GM21723 (cell line): ENCODE results near the gene APC2.
"Not testable (repeated sequence)": the region's sequence is repeated elsewhere in the genome, so short reads cannot be mapped to it uniquely, and the experiment has no call there.

ENCODE experiments used
- ATAC-seq: cut with Tn5 transposase; IDR thresholded peaks from one replicate; pipeline ENCODE4 v1.9.1; 2021; ENCODE audit warnings: mild to moderate bottlenecking, moderate library complexity; ENCODE audit not compliant: unreplicated experiment

Gene APC2

DNA sequence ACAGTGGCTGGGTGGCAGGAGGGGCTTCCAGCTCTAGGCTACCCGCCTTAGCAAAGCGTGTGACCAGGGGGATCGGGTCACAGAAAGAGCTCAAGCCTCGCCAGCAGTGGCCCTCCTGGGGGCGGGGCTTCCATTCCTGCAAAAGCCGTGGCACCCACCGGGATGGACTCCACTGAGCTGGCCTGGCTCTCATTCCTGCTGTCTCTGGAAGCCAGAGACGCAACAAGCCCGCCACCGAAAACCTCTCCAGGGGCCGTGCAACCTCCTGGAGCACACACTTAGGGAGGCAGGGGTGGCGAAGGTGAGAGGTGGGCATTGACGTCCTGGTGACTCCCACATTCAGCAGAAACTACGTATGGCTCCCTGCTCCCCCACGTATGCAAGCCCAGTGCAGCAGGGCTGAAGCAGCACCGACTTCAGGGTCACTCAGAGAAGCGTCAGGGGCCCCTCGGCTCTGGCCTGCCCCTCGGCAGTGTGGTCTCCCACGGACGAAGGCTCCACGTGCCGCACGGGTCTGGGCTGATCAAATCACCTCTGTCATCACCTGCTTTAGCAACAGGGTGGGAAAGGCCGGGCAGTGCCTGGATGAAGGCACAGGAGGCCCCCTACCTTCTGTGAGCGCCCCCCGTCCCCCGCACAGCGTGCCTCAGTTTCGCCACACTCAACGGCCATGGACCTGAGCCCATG is 26.0 kb downstream of the APC2 start:
- ATAC-seq: no peak

DNA sequence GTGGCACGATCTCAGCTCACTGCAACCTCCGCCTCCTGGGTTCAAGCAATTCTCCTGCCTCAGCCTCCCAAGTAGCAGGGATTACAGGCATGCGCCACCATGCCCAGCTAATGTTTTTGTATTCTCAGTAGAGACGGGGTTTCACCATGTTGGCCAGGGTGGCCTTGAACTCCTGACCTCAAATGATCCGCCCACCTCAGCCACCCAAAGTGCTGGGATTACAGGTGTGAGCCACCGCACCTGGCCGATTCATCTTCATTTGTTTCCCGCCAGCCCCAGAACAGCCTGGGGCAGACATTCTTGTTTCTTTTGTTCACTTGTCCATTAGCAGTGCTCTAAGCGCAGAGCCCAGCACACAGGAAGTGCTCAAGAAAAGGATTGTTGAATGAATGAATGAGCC is 27.1 kb downstream of the APC2 start:
- ATAC-seq: not testable (repeated sequence)

DNA sequence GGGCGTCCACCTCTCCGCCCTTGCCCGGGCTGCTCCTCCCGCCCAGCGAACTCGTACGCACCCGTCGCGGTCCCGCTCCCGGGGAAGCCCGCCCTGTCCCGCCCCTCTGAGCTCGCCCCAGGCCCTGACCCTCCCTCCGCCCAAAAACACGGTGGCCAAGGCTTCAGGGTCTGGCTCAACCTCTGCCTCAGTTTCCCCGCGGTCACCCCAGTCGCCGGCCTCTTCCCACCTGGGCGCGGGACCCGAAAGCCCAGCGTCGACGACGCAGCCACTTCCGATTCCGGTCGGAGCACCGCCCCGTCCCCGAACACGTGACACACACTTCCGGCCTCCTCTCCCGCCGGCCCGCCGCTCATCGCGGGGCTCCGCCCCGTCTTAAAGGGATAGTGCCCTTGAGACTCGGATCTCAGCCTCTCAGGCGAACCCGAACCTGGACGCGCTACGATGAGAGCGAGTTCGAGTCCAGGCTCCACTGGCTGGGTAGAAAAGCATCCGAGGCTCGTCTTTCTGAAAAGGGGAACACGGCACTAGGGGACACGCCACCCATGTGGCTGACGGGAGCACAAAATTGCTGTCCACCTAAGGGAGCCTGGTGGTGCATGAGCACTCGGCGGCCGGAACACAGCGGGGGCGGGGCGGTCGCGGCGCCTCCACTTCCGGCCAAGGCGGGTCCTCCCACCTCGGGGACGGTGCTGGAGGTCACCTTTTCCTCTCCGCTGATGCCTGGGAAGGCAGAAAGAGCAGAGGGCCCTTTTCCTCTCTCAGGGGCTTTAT is 29.2 kb downstream of the APC2 start, which contains the start of gene C19orf25:
Gene C19orf25, minus strand, starts transcription at position 282 of the 774 bp plus-strand sequence. CDS start 312 bp downstream, outside the sequence.
- peak; percentile 73 for ATAC-seq

DNA sequence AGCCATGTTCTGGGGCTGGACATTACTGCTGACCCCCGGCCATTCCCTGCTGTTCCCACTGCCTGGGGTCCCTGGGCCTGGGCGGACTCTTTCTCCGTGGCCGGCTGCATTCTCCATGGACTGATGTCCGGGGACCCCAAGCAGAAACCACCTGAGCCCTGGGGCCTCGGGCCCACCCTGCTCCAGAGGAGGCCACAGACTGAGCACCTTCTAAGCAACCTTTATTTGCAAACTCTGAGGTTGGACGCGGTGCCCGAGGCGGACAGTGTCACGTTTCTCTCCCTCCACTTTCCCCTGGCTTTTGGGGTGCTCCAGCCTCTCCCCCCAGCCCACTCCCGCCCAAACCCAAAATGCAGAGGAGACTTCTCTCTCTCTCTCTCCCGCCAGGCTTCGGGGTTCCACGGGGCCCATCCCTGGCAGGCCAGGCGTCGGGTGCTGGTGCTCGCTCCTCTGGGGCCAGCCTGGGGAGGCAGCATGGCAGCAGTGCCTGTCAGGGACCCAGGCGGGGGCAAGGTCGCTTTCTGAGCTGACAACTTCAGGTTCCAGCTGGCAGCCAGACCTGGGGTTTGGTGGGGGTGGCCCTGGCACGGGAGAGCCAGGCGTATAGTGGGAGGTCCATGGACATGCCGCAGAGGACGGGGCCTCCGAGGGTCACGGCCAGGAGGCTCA is 31.4 kb downstream of the APC2 start:
- no peak for ATAC-seq

DNA sequence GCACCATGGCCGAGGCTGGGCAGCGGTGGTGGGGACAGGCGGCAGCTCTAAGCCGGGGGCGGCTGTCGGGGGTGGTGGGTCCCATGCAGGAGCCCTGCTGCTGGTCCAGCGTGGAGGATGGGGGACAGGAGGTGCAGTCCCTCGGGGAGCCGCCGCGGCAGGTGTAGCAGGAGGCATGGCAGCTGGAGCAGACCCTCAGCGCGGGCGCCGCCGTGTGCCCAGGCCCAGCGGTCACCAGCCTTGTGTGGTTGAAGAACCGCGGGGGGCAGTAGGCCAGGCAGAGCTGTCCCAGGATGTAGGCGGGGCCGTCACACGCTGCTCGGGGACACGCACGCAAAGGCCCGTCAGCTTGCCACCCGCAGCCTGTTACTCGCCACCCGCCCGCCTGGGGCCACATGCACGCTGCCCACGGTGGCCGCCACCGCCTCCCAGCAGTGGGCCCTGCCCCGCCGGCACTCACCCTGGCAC is 32.0 kb downstream of the APC2 start:
- no peak for ATAC-seq

DNA sequence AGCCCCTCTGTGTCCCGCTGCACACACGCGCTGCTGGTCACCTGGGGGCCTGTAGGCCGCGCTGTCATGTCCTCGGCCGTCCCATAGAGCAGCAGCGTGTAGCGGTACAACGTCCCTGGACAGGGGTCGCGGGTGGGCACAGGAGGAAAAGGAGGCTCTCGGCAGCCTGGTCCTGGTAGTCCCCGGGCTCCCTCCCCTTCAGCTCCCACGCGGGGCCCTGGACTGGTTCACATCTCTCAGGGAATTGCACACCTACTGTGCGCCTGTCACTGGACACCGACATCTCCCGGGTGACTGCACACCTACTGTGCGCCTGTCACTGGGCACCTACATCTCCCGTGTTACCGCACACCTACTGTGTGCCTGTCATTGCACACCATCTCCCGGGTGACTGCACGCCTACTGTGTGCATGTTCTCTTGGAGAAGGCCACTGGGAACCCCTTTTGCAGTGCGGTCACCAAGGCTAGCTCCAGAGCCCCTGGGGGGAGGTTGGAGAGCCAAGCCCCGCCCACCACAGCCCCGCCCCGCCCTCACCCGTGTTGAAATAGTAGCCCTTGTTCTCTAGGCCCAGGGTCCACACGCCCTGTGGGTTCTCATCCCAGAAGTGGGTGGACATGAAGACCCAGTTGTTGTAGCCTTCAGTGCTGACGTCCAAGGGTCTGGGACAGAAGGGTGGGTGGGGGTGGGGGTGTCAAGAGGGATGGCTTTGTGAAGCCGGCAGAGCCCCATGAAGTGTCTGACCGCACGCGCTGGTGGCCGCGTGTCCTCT is 32.6 kb downstream of the APC2 start:
- ATAC-seq: no peak

DNA sequence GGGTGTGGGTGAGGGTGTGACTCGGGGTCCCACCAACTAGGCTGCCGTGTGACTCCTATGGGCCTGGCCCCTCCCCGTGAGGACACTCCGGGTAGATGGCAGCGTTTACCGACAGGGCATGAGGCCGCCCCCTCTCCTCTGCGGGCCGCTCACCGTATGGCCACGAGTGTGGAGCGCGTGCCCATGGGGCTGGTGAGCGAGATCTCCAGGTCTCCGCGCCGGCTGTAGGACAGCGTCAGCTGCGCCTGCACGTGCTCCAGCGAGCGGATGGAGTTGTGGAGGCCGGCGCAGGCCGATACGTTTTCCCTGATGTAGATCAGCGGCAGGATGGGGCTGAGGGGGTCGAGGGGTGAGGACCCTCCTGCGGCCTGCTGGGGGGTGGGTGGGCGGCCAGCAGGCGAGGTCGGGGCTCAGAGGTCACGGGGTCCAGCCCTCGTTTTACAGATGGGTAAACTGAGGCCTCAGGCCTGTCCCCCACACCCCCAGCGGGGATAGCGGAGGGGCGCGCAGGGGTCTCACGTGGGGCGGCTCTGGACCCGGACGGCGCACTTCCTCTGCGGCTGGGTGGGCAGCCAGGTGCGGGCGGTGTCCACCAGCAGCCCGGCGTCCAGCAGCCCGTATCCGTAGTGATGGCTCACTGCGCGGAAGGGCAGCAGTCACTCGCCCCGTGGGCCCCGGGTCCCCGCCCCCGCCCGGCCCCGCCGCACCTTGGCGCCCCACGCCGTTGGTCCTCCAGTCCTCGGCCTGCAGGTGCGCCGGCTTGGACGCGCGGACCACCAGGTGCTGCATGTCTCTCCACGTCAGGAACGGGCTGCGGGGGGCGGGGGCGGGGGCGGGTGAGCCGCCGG is 33.4 kb downstream of the APC2 start:
- no peak for ATAC-seq

DNA sequence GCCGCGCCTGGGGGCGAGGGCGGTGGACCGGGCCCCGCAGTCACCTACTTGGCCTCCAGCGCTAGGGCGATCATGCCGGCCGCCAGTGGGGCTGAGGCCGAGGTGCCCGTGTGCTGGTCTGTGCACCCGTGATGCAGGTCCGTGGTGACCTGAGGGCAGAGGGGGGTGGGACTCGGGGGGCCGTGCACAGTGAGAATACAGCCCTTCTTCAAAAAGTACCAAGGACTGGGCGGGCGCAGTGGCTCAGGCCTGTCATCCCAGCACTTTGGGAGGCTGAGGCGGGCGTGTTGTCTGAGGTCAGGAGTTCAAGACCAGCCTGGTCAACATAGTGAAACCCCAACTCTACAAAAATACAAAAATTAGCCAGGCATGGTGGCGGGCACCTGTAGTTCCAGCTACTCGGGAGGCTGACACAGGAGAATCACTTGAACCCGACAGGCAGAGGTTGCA is 34.1 kb downstream of the APC2 start:
- no peak for ATAC-seq

DNA sequence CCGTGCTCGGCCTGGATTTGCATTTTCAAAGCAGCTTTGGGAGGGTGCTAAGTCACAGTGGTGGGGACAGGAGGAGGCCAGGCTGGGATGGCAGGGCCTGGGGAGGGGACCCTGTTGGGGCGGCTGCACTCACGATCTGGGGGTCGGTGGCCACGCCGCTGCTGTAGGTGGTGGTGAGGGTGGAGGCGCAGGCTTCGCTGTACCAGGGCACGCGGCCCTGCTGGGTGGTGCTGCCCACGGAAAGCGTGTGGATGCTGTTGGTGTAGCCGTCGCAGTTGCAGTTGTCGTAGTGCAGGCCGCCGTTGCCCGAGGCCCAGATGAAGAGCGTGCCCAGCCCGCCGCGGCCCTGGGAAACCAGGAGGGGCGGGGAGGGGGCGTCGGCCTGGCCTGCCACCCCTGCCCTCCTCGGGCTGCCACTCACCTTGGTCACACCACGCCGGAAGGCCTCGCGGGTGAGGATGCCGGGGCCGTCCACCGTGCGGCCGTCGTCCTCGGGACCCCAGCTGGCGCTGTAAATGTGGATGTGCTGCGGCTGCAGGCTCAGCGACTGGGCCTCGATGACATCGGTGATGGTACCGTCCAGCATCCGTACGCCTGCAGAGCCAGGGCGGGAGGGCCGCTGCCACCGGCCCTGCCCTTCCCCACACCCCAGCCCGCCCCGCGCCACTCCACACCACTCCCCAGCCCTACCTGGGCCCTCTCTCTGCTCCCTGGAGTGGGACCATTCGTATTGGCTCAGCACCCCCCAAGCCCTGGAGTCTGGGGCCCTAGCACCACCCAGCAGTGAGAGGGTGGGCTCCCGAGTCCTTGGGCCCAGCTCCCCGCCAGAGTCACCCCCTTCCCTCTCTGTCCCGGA is 37.0 kb downstream of the APC2 start:
- no peak for ATAC-seq

DNA sequence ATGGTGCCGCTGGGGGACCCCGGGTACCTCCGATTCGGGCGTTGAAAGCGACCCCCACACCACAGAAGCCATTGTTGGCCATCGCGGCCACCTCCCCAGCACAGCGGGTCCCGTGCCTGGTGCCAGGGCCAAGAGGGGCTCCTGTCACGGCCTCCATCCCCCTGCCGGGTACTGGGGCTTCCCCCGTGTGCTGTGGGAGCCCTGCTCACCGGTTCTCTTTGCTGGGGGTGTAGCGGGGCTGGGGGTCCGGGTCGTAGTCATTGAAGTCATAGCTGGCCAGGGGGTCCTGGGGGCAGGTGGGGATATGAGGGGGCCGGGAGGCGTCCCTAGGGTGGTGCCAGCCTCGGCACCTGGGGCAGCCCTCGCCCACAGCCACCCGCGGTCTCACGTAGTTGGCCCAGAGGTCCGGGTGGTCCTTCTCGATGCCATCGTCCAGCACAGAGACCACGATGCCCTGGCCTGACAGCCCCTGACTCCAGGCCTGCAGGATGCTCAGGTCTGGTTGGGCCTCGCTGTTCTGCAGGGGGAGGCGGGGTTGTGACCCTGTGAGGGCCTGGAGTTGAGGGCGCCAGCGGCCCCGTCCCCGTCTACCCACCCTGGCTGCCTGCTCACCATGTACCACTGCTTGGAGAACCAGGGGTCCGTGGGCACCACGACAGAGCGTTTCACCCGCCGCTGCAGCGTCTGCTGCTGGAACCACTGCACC is 37.8 kb downstream of the APC2 start:
- no peak for ATAC-seq

DNA sequence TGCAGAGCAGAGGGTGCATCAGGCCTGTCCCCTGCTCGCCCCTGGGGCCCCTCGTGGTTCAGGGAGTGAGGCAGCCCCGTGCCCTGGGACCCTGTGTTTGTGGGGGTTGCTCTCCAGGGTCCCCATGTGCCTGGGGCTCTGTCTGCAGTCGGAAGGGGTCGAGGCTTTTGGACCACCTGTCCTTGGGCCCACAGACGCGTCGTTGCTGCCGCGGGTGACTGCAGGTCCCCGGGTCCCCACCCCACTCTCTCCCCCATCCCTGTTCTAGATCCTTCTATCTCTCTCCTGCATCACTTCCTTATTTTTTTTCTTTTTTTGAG is 38.3 kb downstream of the APC2 start:
- no peak for ATAC-seq

DNA sequence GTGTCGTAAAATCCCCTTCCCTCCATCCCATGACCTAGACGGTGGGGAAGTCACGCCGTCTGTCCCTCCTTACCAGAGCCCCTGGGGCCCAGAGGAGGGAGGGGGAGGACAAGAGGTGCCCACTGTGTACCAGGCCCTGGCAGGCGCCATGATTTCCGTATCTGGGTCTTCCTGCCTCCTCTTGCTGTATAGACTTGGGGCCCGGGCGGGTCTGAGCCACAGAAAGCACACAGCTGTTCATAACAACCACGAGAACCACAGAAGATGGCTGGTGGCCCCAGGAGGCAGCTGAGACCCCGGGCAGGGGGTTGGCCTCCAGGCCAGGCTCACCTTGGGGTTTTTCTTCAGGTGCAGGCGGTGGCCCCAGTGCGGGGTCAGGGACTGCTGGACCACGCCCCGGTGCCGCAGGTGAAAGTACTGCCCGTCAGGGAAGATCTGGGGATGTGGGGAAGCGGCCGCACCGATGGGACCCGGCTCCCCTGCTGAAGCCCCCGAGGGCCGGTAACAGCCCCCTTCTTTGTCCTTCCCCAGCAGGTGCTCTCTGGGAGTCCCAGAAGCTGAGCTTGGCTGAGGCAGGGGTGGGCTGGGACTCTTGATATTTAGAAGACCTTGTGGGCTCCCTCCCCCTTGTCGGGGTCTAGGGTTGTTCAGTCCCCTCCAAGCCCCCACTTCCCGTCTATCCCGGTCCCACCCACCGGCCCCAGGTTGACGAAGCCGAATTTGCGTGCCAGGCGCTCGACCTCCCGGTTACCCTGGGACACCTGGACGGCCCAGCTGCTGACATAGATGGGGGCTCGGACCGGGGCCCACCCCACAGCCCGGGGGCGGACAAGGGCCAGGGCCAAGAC is 39.8 kb downstream of the APC2 start:
- ATAC-seq: no peak

DNA sequence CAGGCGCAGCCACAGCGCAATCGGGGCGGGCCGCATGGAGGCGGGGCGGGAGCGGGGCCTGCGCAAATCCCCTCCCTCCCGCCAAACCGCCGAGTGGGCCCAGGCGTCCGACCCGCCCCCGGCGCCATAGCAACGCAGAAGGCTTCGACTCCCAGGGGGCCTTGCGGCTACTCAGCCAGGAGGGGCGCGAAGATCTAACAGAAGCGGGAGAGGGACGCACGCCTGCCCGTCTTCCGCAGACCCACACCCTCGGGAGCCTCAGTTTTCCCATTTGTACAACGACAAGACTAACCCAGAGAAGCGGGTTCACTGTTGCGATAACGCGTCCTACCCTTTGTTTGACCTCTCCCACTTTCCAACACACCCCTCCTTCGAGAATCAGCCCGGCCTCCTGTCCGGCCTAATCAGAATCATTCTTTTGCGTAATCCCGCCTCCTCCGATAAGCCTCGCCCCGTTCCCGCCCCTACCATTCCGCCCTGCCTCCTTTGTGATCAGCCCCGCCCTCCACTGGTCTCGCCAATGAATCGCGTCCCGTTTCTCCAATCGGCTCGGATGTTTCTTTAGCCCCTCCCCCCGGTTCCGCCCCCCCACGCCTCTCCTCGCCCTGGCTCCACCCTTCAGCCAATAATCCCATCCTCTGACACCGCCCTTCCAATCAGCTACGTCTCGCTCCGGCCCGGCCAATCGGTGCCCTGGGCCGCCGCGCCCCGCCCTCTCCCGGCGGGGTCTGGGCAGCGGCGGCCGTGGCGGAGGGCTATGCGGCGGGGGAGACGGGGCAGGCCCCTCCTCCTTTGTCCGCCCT is 40.6 kb downstream of the APC2 start, which contains the start of gene PCSK4:
Gene PCSK4, minus strand, starts transcription at position 40 of the 803 bp plus-strand sequence. Its CDS starts 4 bp downstream, at position 36.
- peak; percentile 84 for ATAC-seq

DNA sequence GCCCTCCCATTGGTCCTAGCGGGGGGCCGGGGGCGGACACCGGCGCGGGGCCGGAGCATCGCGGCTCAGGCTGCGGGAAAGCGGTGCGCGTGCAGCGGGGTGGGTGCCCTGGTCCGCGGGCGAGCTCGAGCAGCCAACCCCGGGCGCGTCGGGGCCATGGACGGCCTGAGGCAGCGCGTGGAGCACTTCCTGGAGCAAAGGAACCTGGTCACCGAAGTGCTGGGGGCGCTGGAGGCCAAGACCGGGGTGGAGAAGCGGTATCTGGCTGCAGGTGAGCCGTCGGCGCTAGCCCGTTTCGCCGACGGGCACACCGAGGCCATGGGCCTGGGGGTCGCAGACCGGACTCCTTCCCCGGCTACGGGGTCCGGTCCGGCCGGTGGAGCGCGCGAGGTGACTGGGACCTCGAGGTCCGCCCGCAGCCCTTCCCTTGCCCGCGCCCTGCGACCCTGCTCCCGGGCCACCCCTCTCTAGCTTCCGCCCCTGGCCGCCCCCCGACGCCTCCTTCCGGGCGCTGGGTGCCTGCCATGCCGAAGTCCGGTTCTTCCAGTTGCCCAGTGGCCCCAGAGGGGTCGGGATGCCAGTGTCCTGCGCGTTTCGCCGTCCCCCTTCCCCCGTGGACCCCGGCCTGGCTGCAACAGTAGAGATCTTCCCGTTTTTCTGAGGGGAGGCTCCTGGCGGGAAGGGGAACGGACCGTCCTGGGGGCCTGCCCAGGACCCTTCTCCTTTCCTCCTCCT is 41.4 kb downstream of the APC2 start, which contains the start of gene REEP6:
Gene REEP6, plus strand, starts transcription at position 68 of the 735 bp plus-strand sequence. Its CDS starts 89 bp downstream, at position 157.
- ATAC-seq: no peak

DNA sequence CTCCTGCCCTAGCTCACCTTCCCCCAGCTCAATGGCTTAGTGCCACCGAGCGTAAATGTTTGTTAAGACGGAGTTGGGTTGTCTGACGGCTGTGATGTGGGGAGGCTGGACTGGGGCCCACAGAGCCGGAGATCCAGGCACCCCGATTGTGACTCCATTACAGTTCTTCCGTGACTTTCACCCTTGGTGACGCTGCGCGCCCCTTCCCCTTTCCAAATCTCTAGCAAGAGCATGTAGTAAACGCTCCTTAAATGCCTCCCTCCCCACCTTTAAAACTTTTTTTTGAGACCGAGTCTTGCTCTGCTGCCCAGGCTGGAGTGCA is 41.9 kb downstream of the APC2 start:
- ATAC-seq: no peak

DNA sequence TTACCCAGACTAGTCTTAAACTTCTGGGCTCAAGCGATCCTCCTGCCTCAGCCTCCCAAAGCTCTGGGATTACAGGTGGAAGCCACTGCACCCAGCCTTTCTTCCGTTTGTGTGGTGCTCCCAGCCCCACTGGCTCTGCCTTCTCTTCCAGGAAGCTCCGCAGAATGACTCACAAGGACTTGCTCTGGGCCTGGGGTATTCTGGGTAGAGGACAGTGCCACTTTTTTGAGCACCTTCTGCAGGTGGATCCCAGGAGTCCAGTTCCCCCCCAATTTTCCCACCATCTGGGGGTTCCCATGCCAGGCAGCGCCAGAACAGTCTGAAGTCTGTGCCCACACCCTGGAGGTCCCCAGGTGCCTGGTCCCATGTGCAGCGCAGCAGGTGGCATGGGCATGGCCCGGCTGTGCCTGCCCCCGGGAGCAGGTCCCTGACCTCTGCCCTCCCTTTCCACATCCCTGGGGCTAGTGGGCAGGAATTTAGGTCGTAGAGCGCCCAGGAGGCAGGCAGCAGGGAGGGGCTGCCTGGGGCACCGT is 42.6 kb downstream of the APC2 start:
- no peak for ATAC-seq
